ENCODE measurements around the gene PTAFR.

Gene PTAFR

GRCh38 chr1:28178690-28179485, 2.4 kb upstream of the PTAFR start:
- DNase-seq (ENCODE audit: extremely low spot score, insufficient read length, low read depth): no peak
- FAIRE-seq: no peak

- FAIRE-seq: no peak
These were observed 470 bp downstream of the PTAFR start for GRCh38 chr1:28175955-28176485.

GRCh38 chr1:28173980-28174297, 2.6 kb downstream of the PTAFR start:
- DNase-seq (ENCODE audit: extremely low spot score, insufficient read length, low read depth): no peak
- no peak for FAIRE-seq

More at GRCh38 chr1:28175955-28176485, 470 bp downstream of the PTAFR start:
- DNase-seq (ENCODE audit: extremely low spot score, insufficient read length, low read depth): no peak

GRCh38 chr1:28173151-28173979, 3.1 kb downstream of the PTAFR start:
- no peak for DNase-seq (ENCODE audit: extremely low spot score, insufficient read length, low read depth)
- peak; percentile 41 for FAIRE-seq

- no peak for DNase-seq (ENCODE audit: extremely low spot score, insufficient read length, low read depth)
- peak; percentile 99 for FAIRE-seq
These were observed 3.8 kb downstream of the PTAFR start for GRCh38 chr1:28172713-28173150.

GRCh38 chr1:28171246-28171645, 5.2 kb downstream of the PTAFR start:
- DNase-seq (ENCODE audit: extremely low spot score, insufficient read length, low read depth) (no peak), FAIRE-seq (peak; percentile 88)

- DNase-seq (ENCODE audit: extremely low spot score, insufficient read length, low read depth): no peak
- no peak for FAIRE-seq
These were observed 6.4 kb downstream of the PTAFR start for GRCh38 chr1:28170001-28170596.

GRCh38 chr1:28163496-28164161, 12.9 kb downstream of the PTAFR start:
- DNase-seq (ENCODE audit: extremely low spot score, insufficient read length, low read depth): no peak

GRCh38 chr1:28162151-28162550, 14.3 kb downstream of the PTAFR start:
- no peak for FAIRE-seq
- no peak for DNase-seq (ENCODE audit: extremely low spot score, insufficient read length, low read depth)

More at GRCh38 chr1:28163496-28164161, 12.9 kb downstream of the PTAFR start:
- FAIRE-seq: no peak

- FAIRE-seq (no peak), DNase-seq (ENCODE audit: extremely low spot score, insufficient read length, low read depth) (no peak)
These were observed 14.7 kb downstream of the PTAFR start for GRCh38 chr1:28161751-28162150.

GRCh38 chr1:28160782-28161266, 15.7 kb downstream of the PTAFR start:
- no peak for FAIRE-seq

GRCh38 chr1:28159680-28160079, 16.8 kb downstream of the PTAFR start:
- DNase-seq (ENCODE audit: extremely low spot score, insufficient read length, low read depth) (no peak), FAIRE-seq (no peak)

More at GRCh38 chr1:28160782-28161266, 15.7 kb downstream of the PTAFR start:
- DNase-seq (ENCODE audit: extremely low spot score, insufficient read length, low read depth): no peak

GRCh38 chr1:28159243-28159642, 17.2 kb downstream of the PTAFR start:
- FAIRE-seq (no peak), DNase-seq (ENCODE audit: extremely low spot score, insufficient read length, low read depth) (no peak)

GRCh38 chr1:28157894-28158293, 18.6 kb downstream of the PTAFR start:
- no peak for DNase-seq (ENCODE audit: extremely low spot score, insufficient read length, low read depth)
- no peak for FAIRE-seq

- no peak for FAIRE-seq
These were observed 19.7 kb downstream of the PTAFR start for GRCh38 chr1:28156821-28157220.

GRCh38 chr1:28155628-28156027, 20.9 kb downstream of the PTAFR start:
- DNase-seq (ENCODE audit: extremely low spot score, insufficient read length, low read depth): no peak
- FAIRE-seq: no peak

More at GRCh38 chr1:28156821-28157220, 19.7 kb downstream of the PTAFR start:
- DNase-seq (ENCODE audit: extremely low spot score, insufficient read length, low read depth): no peak

GRCh38 chr1:28154078-28154594, 22.4 kb downstream of the PTAFR start:
- no peak for DNase-seq (ENCODE audit: extremely low spot score, insufficient read length, low read depth)
- no peak for FAIRE-seq

GRCh38 chr1:28150125-28150780, 26.2 kb downstream of the PTAFR start:
- no peak for DNase-seq (ENCODE audit: extremely low spot score, insufficient read length, low read depth)
- no peak for FAIRE-seq

- FAIRE-seq: no peak
- DNase-seq (ENCODE audit: extremely low spot score, insufficient read length, low read depth): no peak
These were observed 27.7 kb downstream of the PTAFR start for GRCh38 chr1:28148880-28149195.

Measured in GM18507 (cell line).